ENCODE results near the gene KRTDAP.
"Not testable (repeated sequence)": the region's sequence is repeated elsewhere in the genome, so short reads cannot be mapped to it uniquely, and the experiment has no call there.

The KRTDAP gene

GRCh38 chr19:35491836-35492360 is 1.6 kb upstream of the KRTDAP start:
- Histone ChIP-seq H3K4me3 (no peak overlapping the region), H3K27ac (peak overlapping the region in 8 of 21 experiments; percentile 9 to 82 (median 69))

- peak overlapping the region in 8 of 21 experiments; percentile 55 to 84 (median 76) for H3K27ac ChIP-seq
- peak overlapping the region in 6 of 7 experiments; percentile 6 to 28 (median 12) for H3K4me3 ChIP-seq
Measured at GRCh38 chr19:35488677-35489076, 1.6 kb downstream of the KRTDAP start.

GRCh38 chr19:35487656-35488182 is 2.5 kb downstream of the KRTDAP start:
- H3K4me3 ChIP-seq = peak overlapping the region in 3 of 7 experiments; percentile 7 to 28 (median 10)
- H3K27ac ChIP-seq = peak overlapping the region in 2 of 21 experiments; percentile 78 to 84

GRCh38 chr19:35486268-35486708 is 4.0 kb downstream of the KRTDAP start:
- Histone ChIP-seq H3K4me3 (no peak overlapping the region), H3K27ac (no peak overlapping the region)

- no peak overlapping the region for H3K27ac ChIP-seq
- no peak overlapping the region for H3K4me3 ChIP-seq
Measured at GRCh38 chr19:35484252-35485036, 5.8 kb downstream of the KRTDAP start.

- H3K4me3 ChIP-seq = no peak overlapping the region
- H3K27ac ChIP-seq = no peak overlapping the region
Measured at GRCh38 chr19:35483089-35483488, 7.2 kb downstream of the KRTDAP start.

- Histone ChIP-seq H3K4me3 (no peak overlapping the region), H3K27ac (peak overlapping the region in 14 of 21 experiments; percentile 6 to 72 (median 48))
Measured at GRCh38 chr19:35478794-35479677, 11.2 kb downstream of the KRTDAP start.

- Histone ChIP-seq H3K4me3 (no peak overlapping the region), H3K27ac (no peak overlapping the region)
Measured at GRCh38 chr19:35476149-35476548, 14.1 kb downstream of the KRTDAP start.

- H3K27ac ChIP-seq, H3K4me3 ChIP-seq: not testable (repeated sequence)
Measured at GRCh38 chr19:35474594-35474993, 15.7 kb downstream of the KRTDAP start.

- Histone ChIP-seq H3K4me3 (no peak overlapping the region), H3K27ac (no peak overlapping the region)
Measured at GRCh38 chr19:35474104-35474503, 16.2 kb downstream of the KRTDAP start.

GRCh38 chr19:35471946-35472345 is 18.3 kb downstream of the KRTDAP start:
- Histone ChIP-seq H3K27ac (no peak overlapping the region), H3K4me3 (no peak overlapping the region)

- not testable (repeated sequence) for H3K4me3 ChIP-seq, H3K27ac ChIP-seq
Measured at GRCh38 chr19:35471075-35471474, 19.2 kb downstream of the KRTDAP start.

- no peak overlapping the region for H3K27ac ChIP-seq
- H3K4me3 ChIP-seq = no peak overlapping the region
Measured at GRCh38 chr19:35470128-35470527, 20.1 kb downstream of the KRTDAP start.

- Histone ChIP-seq H3K4me3 (no peak overlapping the region), H3K27ac (no peak overlapping the region)
Measured at GRCh38 chr19:35468637-35469036, 21.6 kb downstream of the KRTDAP start.

GRCh38 chr19:35466259-35466658 is 24.0 kb downstream of the KRTDAP start:
- Histone ChIP-seq H3K4me3 (no peak overlapping the region), H3K27ac (no peak overlapping the region)

- H3K27ac ChIP-seq = peak overlapping the region in 7 of 21 experiments; percentile 6 to 83 (median 42)
- not testable (repeated sequence) for H3K4me3 ChIP-seq
Measured at GRCh38 chr19:35462956-35463355, 27.3 kb downstream of the KRTDAP start.

- peak overlapping the region in 7 of 21 experiments; percentile 1 to 83 (median 53) for H3K27ac ChIP-seq
- no peak overlapping the region for H3K4me3 ChIP-seq
Measured at GRCh38 chr19:35462476-35462953, 27.7 kb downstream of the KRTDAP start.

GRCh38 chr19:35461788-35462187 is 28.5 kb downstream of the KRTDAP start:
- H3K4me3 ChIP-seq = not testable (repeated sequence)
- peak overlapping the region in 2 of 21 experiments; percentile 6 to 59 for H3K27ac ChIP-seq

- no peak overlapping the region for H3K27ac ChIP-seq
Measured at GRCh38 chr19:35461060-35461459, 29.2 kb downstream of the KRTDAP start.

GRCh38 chr19:35460608-35461007 is 29.7 kb downstream of the KRTDAP start:
- no peak overlapping the region for H3K27ac ChIP-seq
- H3K4me3 ChIP-seq = no peak overlapping the region

More at GRCh38 chr19:35461060-35461459, 29.2 kb downstream of the KRTDAP start:
- H3K4me3 ChIP-seq = no peak overlapping the region
